ENCODE measurements around the gene MYO15B. TPM values are rescaled to one million over a fixed set of nuclear protein-coding genes. Genes with fewer than 3 reads are reported as not detected.

The MYO15B gene
- total RNA-seq, 3 donors from 2014 or later: 591 to 1,071 (median 660) TPM

DNA sequence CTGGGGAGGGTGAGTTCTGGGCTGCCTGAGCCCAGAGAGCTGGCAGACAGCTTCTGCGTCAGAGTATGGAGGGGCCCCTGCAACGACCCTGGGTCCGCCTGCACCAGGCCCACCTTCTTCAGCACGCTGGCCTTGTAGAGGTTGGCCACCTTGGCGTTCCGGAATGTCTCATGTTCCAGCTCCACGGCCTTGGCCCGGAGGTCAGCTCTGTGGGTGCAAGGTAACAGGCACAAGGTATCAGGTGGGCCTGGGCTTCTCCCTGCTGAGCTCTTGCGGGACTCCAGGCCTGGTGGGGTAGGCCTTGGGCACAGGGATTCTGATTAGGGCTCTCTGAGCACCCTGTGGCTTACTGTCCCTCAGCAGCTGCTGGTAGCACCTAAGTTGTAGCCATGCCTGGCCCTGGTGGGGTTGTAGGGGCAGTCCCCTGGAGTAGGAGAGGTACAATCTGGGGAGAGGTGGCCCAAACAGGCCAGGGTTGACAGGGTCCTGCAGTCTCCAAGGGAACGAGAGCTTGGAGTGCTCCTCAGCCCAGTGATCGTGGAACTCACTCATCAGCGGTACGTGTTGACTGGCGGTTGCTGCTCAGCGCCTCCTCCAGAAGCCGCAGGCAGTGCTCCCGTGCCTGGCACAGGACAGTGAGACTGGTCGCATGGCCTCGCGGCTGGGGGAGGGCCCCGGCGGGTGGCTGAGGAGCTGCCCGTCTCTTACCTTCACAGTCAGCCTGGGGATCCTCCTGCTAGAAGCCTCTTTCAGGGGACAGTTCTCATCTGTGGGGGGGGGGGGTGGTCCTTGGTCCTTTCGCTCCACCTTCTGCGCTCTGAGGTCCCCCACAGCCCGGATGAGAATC is 42.7 kb downstream of the MYO15B start:
- Histone ChIP-seq H3K36me3 (ENCODE audit: low read depth) (no peaks in the 10 kb centered on the region), H3K4me1 (ENCODE audit: low read depth) (peaks cover 24% of the 10 kb centered on the region), H3K4me3 (no peak overlapping the region), H3K9me3 (no peaks in the 10 kb centered on the region)
- ATAC-seq (no peak), DNase-seq (peak in 1 of 3 donors; percentile 49)
- TF ChIP-seq, protein P1, sequence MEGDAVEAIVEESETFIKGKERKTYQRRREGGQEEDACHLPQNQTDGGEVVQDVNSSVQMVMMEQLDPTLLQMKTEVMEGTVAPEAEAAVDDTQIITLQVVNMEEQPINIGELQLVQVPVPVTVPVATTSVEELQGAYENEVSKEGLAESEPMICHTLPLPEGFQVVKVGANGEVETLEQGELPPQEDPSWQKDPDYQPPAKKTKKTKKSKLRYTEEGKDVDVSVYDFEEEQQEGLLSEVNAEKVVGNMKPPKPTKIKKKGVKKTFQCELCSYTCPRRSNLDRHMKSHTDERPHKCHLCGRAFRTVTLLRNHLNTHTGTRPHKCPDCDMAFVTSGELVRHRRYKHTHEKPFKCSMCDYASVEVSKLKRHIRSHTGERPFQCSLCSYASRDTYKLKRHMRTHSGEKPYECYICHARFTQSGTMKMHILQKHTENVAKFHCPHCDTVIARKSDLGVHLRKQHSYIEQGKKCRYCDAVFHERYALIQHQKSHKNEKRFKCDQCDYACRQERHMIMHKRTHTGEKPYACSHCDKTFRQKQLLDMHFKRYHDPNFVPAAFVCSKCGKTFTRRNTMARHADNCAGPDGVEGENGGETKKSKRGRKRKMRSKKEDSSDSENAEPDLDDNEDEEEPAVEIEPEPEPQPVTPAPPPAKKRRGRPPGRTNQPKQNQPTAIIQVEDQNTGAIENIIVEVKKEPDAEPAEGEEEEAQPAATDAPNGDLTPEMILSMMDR (IDR thresholded peaks at IDR 0.05): no peak
- intact Hi-C loops (cut with DNase I, micrococcal nuclease): loop anchor here in 1 of 2 donors (5.0 kb wide), 1 partner anchor 122 kb away; no protein-coding TSS in a partner anchor

DNA sequence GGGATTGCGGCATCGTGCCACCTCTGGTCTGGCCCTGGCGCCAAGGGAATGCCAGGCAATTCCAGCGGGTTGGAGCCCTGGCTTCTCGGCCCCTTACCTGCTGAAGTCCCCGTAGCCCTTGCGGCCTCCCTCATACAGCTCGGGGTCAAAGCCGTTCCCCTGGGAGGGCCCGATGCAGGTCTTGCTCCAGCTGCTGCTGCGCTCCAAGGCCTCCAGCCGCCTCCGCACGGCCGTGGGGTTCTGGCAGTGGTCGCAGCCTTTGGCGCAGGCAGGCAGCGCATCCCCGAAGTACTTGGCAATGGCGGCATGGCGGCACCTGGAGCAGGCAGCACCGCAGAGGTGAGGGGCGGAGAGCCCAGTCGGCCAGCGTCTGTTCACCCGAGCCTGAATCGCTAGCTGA is 43.8 kb downstream of the MYO15B start:
- peak in 1 of 3 donors; percentile 54 for DNase-seq
- TF ChIP-seq, protein P1 (IDR thresholded peaks at IDR 0.05): no peak
- H3K9me3 ChIP-seq: no peaks in the 10 kb centered on the region
- no peak overlapping the region for H3K4me3 ChIP-seq
- intact Hi-C loops (cut with DNase I, micrococcal nuclease): loop anchor here in 1 of 2 donors (5.0 kb wide), 1 partner anchor 121 kb away; no protein-coding TSS in a partner anchor
- ATAC-seq: no peak
- H3K36me3 ChIP-seq (ENCODE audit: low read depth): no peaks in the 10 kb centered on the region
- H3K4me1 ChIP-seq (ENCODE audit: low read depth): peaks cover 28% of the 10 kb centered on the region

DNA sequence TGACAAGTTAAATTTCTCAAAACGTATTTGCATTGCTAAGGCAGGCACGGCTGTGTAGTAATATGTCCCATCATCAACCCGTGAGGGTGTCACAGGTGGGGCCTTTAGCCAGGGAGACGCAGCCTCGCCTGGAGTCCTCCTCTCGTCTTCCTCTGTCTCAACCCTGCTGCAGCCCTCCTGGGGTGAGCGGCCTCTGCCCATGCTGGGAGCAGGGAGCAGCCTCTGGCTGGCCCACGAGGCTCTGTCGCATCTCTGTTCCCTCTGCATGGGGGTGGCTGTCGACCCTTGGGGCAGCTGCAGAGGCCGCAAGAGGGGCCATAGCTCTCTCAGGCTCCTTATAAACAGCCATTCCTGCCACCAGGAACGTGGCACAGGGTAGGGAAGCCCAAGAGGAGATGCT is 44.8 kb downstream of the MYO15B start:
- Histone ChIP-seq H3K9me3 (no peaks in the 10 kb centered on the region), H3K36me3 (ENCODE audit: low read depth) (no peaks in the 10 kb centered on the region), H3K4me3 (no peak overlapping the region), H3K4me1 (ENCODE audit: low read depth) (peaks cover 37% of the 10 kb centered on the region)
- intact Hi-C loops (cut with DNase I, micrococcal nuclease): loop anchor here in 1 of 2 donors (5.0 kb wide), 1 partner anchor 120 kb away; no protein-coding TSS in a partner anchor
- DNase-seq (peak in 1 of 3 donors; percentile 44), ATAC-seq (no peak)
- TF ChIP-seq, protein P1 (IDR thresholded peaks at IDR 0.05): no peak

DNA sequence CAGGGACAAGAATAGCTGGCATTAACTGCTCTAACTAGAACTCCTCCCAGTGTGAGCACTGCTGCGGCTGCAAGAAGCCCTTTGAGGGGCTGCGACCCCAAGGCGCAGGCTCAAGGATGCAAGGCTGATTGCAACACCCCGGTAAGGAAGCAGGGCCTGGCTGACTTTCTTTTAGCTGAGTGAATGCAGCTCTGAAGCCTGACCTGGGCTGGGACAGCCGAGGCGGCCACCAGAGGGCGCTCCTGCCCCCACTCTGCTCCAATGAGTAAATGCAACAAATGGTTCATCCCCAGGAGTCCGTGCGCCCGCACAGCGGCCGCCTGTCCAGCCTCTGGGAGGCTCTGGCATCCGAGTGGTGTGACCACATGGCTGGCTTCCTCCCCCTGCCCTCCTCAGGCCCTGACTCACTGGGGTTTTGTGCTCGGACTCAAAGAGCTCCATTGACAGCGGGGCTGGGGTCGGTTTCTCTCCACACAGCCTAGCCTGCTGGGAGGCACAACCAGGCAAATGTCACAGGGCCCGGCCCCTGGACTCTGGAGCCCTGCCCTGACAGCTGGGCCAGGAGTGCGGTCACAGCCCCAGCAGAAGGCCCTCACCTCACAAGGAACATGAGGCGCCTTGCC is 45.4 kb downstream of the MYO15B start, which contains the start of gene SMIM5:
SMIM5 (plus strand) TSS at position 572 of the 623 bp plus-strand sequence. CDS start 6,768 bp downstream, outside the sequence.
- peak; percentile 74 for ATAC-seq
- Histone ChIP-seq H3K36me3 (ENCODE audit: low read depth) (no peaks in the 10 kb centered on the region), H3K4me1 (ENCODE audit: low read depth) (peaks cover 37% of the 10 kb centered on the region), H3K9me3 (no peaks in the 10 kb centered on the region), H3K4me3 (no peak within 1 kb of the TSS)
- intact Hi-C loops (cut with DNase I, micrococcal nuclease): loop anchor here in 1 of 2 donors (5.0 kb wide), 1 partner anchor 119 kb away; no protein-coding TSS in a partner anchor
- TF ChIP-seq, protein P1 (IDR thresholded peaks at IDR 0.05): peak; percentile 94
- DNase-seq: peak; percentile 87 to 92 (median 92)

DNA sequence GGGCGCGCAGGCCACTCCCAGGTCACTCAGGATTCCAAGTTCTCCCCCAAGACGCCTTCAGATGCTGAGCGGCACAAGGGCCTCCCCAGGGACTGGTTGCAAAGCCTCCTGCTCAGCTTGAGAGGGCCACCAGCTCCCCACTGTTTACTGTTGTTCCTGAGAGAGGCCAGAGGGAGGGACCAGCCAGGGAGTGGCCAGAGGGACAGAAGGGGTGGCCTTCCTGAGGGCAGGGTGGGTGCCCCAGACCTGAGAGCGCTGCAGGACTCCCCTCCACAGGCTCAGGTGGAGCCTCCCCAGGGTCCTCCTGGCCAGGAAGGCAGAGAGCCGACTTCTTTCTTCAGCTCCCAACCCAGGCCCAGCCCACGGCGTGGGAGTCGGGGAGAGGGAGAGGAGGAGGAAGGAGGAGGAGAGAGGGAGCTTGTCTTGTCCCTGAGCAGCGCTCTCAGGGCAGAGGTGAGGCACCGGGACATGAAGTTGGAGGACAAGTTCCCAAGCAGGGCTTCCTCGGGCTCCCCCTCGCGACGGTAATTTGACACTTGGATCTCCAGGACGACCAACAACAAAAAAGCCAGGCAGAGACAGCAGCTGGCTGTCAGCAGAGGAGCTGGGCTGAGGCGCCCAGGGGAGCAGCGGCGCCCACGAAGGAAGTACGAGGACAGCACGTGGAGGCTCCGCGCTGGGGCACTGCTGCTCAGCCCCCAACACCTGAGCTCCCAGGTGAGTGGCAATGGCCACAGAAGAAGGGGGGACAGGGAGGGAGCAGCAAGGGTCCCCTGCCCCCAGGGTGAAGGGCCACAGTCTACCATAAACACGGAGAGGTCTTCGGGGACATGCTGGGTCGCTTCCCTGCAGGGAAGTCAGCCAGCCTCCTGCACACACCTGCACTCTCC is 46.1 kb downstream of the MYO15B start:
- ATAC-seq: peak; percentile 64
- H3K4me3 ChIP-seq: no peak overlapping the region
- TF ChIP-seq, protein P1 (IDR thresholded peaks at IDR 0.05): peak; percentile 57
- no peaks in the 10 kb centered on the region for H3K36me3 ChIP-seq (ENCODE audit: low read depth)
- intact Hi-C loops (cut with DNase I, micrococcal nuclease): loop anchor here in 1 of 2 donors (5.0 kb wide), 1 partner anchor 119 kb away; no protein-coding TSS in a partner anchor
- H3K9me3 ChIP-seq: no peaks in the 10 kb centered on the region
- peak; percentile 88 to 96 (median 90) for DNase-seq
- peaks cover 37% of the 10 kb centered on the region for H3K4me1 ChIP-seq (ENCODE audit: low read depth)
